ENCODE data around the gene SH3D21.
A peak's percentile ranks its signal among the peaks of the same experiment; 100 is the strongest.

SH3D21 gene

DNA sequence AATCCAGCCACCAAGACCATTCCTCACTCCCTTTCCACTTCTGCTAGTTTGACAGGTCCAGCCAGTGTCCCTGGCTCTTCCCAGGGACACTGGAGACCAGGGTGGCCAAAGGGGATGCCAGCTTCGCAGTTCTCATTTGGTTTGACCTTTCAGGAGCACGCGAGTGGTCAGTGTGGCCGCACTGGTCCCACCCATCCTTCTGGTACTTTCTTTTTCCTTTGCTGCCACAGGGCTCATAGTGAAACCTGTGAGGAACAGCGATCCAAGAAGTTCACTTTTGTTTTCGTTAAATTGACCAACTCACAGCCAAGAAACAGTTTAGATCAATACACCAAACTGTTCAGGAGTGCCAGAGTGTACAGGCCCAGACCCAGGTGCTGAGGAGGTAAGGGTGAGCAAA is 31.7 kb downstream of the SH3D21 start:
- Histone ChIP-seq H3K14ac (ENCODE audit: low read length) (no peak overlapping the region), H4K91ac (ENCODE audit: low read depth, low read length, poor library complexity) (no peak overlapping the region), H2AFZ (ENCODE audit: low read length) (no peak overlapping the region), H3K4me3 (ENCODE audit: low read length in 2 of 2) (no peak overlapping the region), H3K27ac (replicated peaks; ENCODE audit: low read length) (no peak overlapping the region), H3K36me3 (replicated peaks in 1 of 2; ENCODE audit: control insufficient read depth in 2 of 2, insufficient read depth in 2 of 2, low read length in 2 of 2) (peaks cover 3 to 23% of the 10 kb centered on the region in 2 donors), H3K23ac (ENCODE audit: low read depth, low read length, poor library complexity) (no peak overlapping the region), H2BK5ac (ENCODE audit: low read length) (no peak overlapping the region), H3K79me1 (ENCODE audit: low read depth, low read length) (peaks cover 1% of the 10 kb centered on the region), H2BK12ac (ENCODE audit: low read length) (no peak overlapping the region), H2BK15ac (ENCODE audit: low read length) (no peak overlapping the region), H4K8ac (ENCODE audit: low read depth, low read length) (no peak overlapping the region), H3K4me2 (ENCODE audit: insufficient read depth, low read length, poor library complexity, severe bottlenecking) (no peak overlapping the region), H3K18ac (ENCODE audit: low read length) (no peak overlapping the region), H3K4me1 (ENCODE audit: control insufficient read depth in 2 of 2, insufficient read depth in 1 of 2, low read depth in 1 of 2, low read length in 2 of 2) (no peaks in the 10 kb centered on the region), H2BK120ac (ENCODE audit: low read depth, low read length) (no peak overlapping the region), H3K4ac (ENCODE audit: low read length) (no peak overlapping the region), H2AK5ac (ENCODE audit: low read depth, low read length) (no peak overlapping the region), H3K27me3 (ENCODE audit: control insufficient read depth in 3 of 3, insufficient read depth in 3 of 3, low read depth in 1 of 3, low read length in 3 of 3) (no peaks in the 10 kb centered on the region), H3K9me3 (replicated peaks in 1 of 2; ENCODE audit: control insufficient read depth in 2 of 2, insufficient read depth in 1 of 2, low read depth in 1 of 2, low read length in 2 of 2) (no peaks in the 10 kb centered on the region), H3K9ac (ENCODE audit: low read depth, low read length, poor library complexity) (no peak overlapping the region)
- DNase-seq (ENCODE audit: low spot score): no peak
- WGBS, 2 donors (ENCODE audit: extremely low coverage in 2 of 2, insufficient read length in 2 of 2, insufficient replicate concordance in 1 of 2): no CpG with 5 or more reads among the region's 6 CpGs

GRCh38 chr1:36339215-36339614 is 33.0 kb downstream of the SH3D21 start:
- Histone ChIP-seq H3K9me3 (replicated peaks in 1 of 2; ENCODE audit: control insufficient read depth in 2 of 2, insufficient read depth in 1 of 2, low read depth in 1 of 2, low read length in 2 of 2) (no peaks in the 10 kb centered on the region), H3K79me1 (ENCODE audit: low read depth, low read length) (peaks cover 2% of the 10 kb centered on the region), H3K9ac (ENCODE audit: low read depth, low read length, poor library complexity) (no peak overlapping the region), H3K4me1 (ENCODE audit: control insufficient read depth in 2 of 2, insufficient read depth in 1 of 2, low read depth in 1 of 2, low read length in 2 of 2) (no peaks in the 10 kb centered on the region), H3K4me3 (ENCODE audit: low read length in 2 of 2) (no peak overlapping the region), H2AK5ac (ENCODE audit: low read depth, low read length) (no peak overlapping the region), H3K18ac (ENCODE audit: low read length) (peak overlapping the region; percentile 37), H3K4me2 (ENCODE audit: insufficient read depth, low read length, poor library complexity, severe bottlenecking) (no peak overlapping the region), H3K27ac (replicated peaks; ENCODE audit: low read length) (no peak overlapping the region), H4K8ac (ENCODE audit: low read depth, low read length) (no peak overlapping the region), H3K23ac (ENCODE audit: low read depth, low read length, poor library complexity) (peak overlapping the region; percentile 44), H3K27me3 (ENCODE audit: control insufficient read depth in 3 of 3, insufficient read depth in 3 of 3, low read depth in 1 of 3, low read length in 3 of 3) (no peaks in the 10 kb centered on the region), H3K4ac (ENCODE audit: low read length) (no peak overlapping the region), H3K14ac (ENCODE audit: low read length) (no peak overlapping the region), H2BK12ac (ENCODE audit: low read length) (no peak overlapping the region), H2BK15ac (ENCODE audit: low read length) (no peak overlapping the region), H2BK120ac (ENCODE audit: low read depth, low read length) (no peak overlapping the region), H2AFZ (ENCODE audit: low read length) (no peak overlapping the region), H3K36me3 (replicated peaks in 1 of 2; ENCODE audit: control insufficient read depth in 2 of 2, insufficient read depth in 2 of 2, low read length in 2 of 2) (peaks cover 14 to 37% of the 10 kb centered on the region in 2 donors), H4K91ac (ENCODE audit: low read depth, low read length, poor library complexity) (no peak overlapping the region), H2BK5ac (ENCODE audit: low read length) (no peak overlapping the region)
- DNase-seq (ENCODE audit: low spot score): no peak
- no CpG with 5 or more reads among the region's 7 CpGs for WGBS, 2 donors (ENCODE audit: extremely low coverage in 2 of 2, insufficient read length in 2 of 2, insufficient replicate concordance in 1 of 2)

GRCh38 chr1:36339615-36340014 is 33.4 kb downstream of the SH3D21 start:
- H3K4me1 ChIP-seq (ENCODE audit: control insufficient read depth in 2 of 2, insufficient read depth in 1 of 2, low read depth in 1 of 2, low read length in 2 of 2): no peaks in the 10 kb centered on the region

GRCh38 chr1:36341626-36342320 is 35.6 kb downstream of the SH3D21 start:
- Histone ChIP-seq H3K36me3 (replicated peaks in 1 of 2; ENCODE audit: control insufficient read depth in 2 of 2, insufficient read depth in 2 of 2, low read length in 2 of 2) (peaks cover 31 to 59% of the 10 kb centered on the region in 2 donors), H3K4ac (ENCODE audit: low read length) (no peak overlapping the region), H2BK12ac (ENCODE audit: low read length) (no peak overlapping the region), H2BK5ac (ENCODE audit: low read length) (peak overlapping the region; percentile 43), H3K4me1 (ENCODE audit: control insufficient read depth in 2 of 2, insufficient read depth in 1 of 2, low read depth in 1 of 2, low read length in 2 of 2) (no peaks in the 10 kb centered on the region), H2BK120ac (ENCODE audit: low read depth, low read length) (no peak overlapping the region), H2AK5ac (ENCODE audit: low read depth, low read length) (peak overlapping the region; percentile 21), H3K4me2 (ENCODE audit: insufficient read depth, low read length, poor library complexity, severe bottlenecking) (no peak overlapping the region), H3K27ac (replicated peaks; ENCODE audit: low read length) (no peak overlapping the region), H3K14ac (ENCODE audit: low read length) (no peak overlapping the region), H4K8ac (ENCODE audit: low read depth, low read length) (no peak overlapping the region), H3K23ac (ENCODE audit: low read depth, low read length, poor library complexity) (no peak overlapping the region), H4K91ac (ENCODE audit: low read depth, low read length, poor library complexity) (no peak overlapping the region), H3K18ac (ENCODE audit: low read length) (peak overlapping the region; percentile 17), H3K79me1 (ENCODE audit: low read depth, low read length) (peaks cover 3% of the 10 kb centered on the region), H2AFZ (ENCODE audit: low read length) (no peak overlapping the region), H3K9me3 (replicated peaks in 1 of 2; ENCODE audit: control insufficient read depth in 2 of 2, insufficient read depth in 1 of 2, low read depth in 1 of 2, low read length in 2 of 2) (no peaks in the 10 kb centered on the region), H3K27me3 (ENCODE audit: control insufficient read depth in 3 of 3, insufficient read depth in 3 of 3, low read depth in 1 of 3, low read length in 3 of 3) (no peaks in the 10 kb centered on the region), H3K9ac (ENCODE audit: low read depth, low read length, poor library complexity) (peak overlapping the region; percentile 74), H2BK15ac (ENCODE audit: low read length) (no peak overlapping the region), H3K4me3 (ENCODE audit: low read length in 2 of 2) (no peak overlapping the region)
- WGBS, 2 donors (ENCODE audit: extremely low coverage in 2 of 2, insufficient read length in 2 of 2, insufficient replicate concordance in 1 of 2): no CpG with 5 or more reads among the region's 34 CpGs
- DNase-seq (ENCODE audit: low spot score): no peak

More at GRCh38 chr1:36339615-36340014, 33.4 kb downstream of the SH3D21 start:
- no peak overlapping the region for H3K4me3 ChIP-seq (ENCODE audit: low read length in 2 of 2)
- H3K36me3 ChIP-seq (replicated peaks in 1 of 2; ENCODE audit: control insufficient read depth in 2 of 2, insufficient read depth in 2 of 2, low read length in 2 of 2): peaks cover 17 to 41% of the 10 kb centered on the region in 2 donors
- no peak overlapping the region for H2BK15ac ChIP-seq (ENCODE audit: low read length)
- peak overlapping the region; percentile 44 for H3K23ac ChIP-seq (ENCODE audit: low read depth, low read length, poor library complexity)
- H2BK120ac ChIP-seq (ENCODE audit: low read depth, low read length): no peak overlapping the region
- no peak for DNase-seq (ENCODE audit: low spot score)
- H4K8ac ChIP-seq (ENCODE audit: low read depth, low read length): no peak overlapping the region
- H3K9ac ChIP-seq (ENCODE audit: low read depth, low read length, poor library complexity): no peak overlapping the region
- H3K79me1 ChIP-seq (ENCODE audit: low read depth, low read length): peaks cover 3% of the 10 kb centered on the region
- no peak overlapping the region for H3K14ac ChIP-seq (ENCODE audit: low read length)
- H3K27me3 ChIP-seq (ENCODE audit: control insufficient read depth in 3 of 3, insufficient read depth in 3 of 3, low read depth in 1 of 3, low read length in 3 of 3): no peaks in the 10 kb centered on the region
- WGBS, 2 donors (ENCODE audit: extremely low coverage in 2 of 2, insufficient read length in 2 of 2, insufficient replicate concordance in 1 of 2): no CpG with 5 or more reads among the region's 9 CpGs
- H3K4me2 ChIP-seq (ENCODE audit: insufficient read depth, low read length, poor library complexity, severe bottlenecking): no peak overlapping the region
- H3K18ac ChIP-seq (ENCODE audit: low read length): no peak overlapping the region
- H3K27ac ChIP-seq (replicated peaks; ENCODE audit: low read length): no peak overlapping the region
- H2BK12ac ChIP-seq (ENCODE audit: low read length): no peak overlapping the region
- no peak overlapping the region for H4K91ac ChIP-seq (ENCODE audit: low read depth, low read length, poor library complexity)
- H2BK5ac ChIP-seq (ENCODE audit: low read length): no peak overlapping the region
- H2AFZ ChIP-seq (ENCODE audit: low read length): no peak overlapping the region
- H3K9me3 ChIP-seq (replicated peaks in 1 of 2; ENCODE audit: control insufficient read depth in 2 of 2, insufficient read depth in 1 of 2, low read depth in 1 of 2, low read length in 2 of 2): no peaks in the 10 kb centered on the region
- H3K4ac ChIP-seq (ENCODE audit: low read length): no peak overlapping the region
- no peak overlapping the region for H2AK5ac ChIP-seq (ENCODE audit: low read depth, low read length)

Measured in neuronal stem cell (in vitro differentiated cells).